ENCODE measurements around the gene CLPX.

DNA sequence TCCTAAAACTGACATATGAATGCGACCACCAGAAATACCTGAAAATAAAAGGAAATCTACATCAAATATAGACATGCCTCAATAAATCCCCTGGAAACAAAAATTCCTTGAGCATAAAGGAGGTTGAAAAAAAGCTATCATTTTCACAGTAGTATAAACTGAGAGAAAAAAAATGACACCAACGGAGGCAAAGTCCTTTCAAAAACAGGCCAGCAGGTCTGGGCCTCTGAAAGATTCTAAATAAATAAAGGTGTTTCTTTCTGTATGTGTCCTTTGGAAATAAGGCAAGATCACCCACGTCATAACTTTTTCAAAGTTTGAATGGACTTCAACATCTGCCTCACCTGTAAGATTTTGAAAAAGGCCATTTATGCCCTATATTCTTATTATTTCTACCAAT lies 5.0 kb downstream of the CLPX start:
- TF ChIP-seq POLR2A (IDR thresholded peaks at IDR 0.05; ENCODE audit: low read depth, low read length) (no peak), POLR2AphosphoS5 (IDR thresholded peaks at IDR 0.05; ENCODE audit: low read depth, low read length) (no peak)

Measured in GM12892 (cell line).